ENCODE data around the gene WDFY1.

Gene WDFY1

GRCh38 chr2:223837287-223838061 is 107.7 kb downstream of the WDFY1 start, which contains the start of gene AP1S3:
Gene AP1S3, minus strand, starts transcription at chr2:223837582. Its CDS starts 132 bp downstream, at chr2:223837450.
- peak; percentile 70 for DNase-seq (ENCODE audit: low read depth, low spot score)
- Histone ChIP-seq H3K27me3 (ENCODE audit: insufficient read depth, insufficient read length) (peaks cover 26% of the 10 kb centered on the region), H3K9me3 (ENCODE audit: insufficient read depth, low read length) (no peaks in the 10 kb centered on the region), H3K36me3 (ENCODE audit: insufficient read depth, insufficient read length, low read length) (no peaks in the 10 kb centered on the region), H3K9ac (ENCODE audit: insufficient read length, low read depth) (peak within 1 kb of the TSS; percentile 80), H3K4me3 (ENCODE audit: insufficient read length, low read depth) (peak within 1 kb of the TSS; percentile 78), H3K4me1 (ENCODE audit: insufficient read depth, insufficient read length) (peaks cover 6% of the 10 kb centered on the region)
- TF ChIP-seq ZNF274 (IDR thresholded peaks at IDR 0.05; ENCODE audit: low read depth, low read length) (no peak), SUZ12 (IDR thresholded peaks at IDR 0.05; ENCODE audit: extremely low read depth, insufficient read depth, insufficient read length) (no peak), YY1 (IDR thresholded peaks at IDR 0.05; ENCODE audit: insufficient read depth, insufficient read length) (no peak)

DNA sequence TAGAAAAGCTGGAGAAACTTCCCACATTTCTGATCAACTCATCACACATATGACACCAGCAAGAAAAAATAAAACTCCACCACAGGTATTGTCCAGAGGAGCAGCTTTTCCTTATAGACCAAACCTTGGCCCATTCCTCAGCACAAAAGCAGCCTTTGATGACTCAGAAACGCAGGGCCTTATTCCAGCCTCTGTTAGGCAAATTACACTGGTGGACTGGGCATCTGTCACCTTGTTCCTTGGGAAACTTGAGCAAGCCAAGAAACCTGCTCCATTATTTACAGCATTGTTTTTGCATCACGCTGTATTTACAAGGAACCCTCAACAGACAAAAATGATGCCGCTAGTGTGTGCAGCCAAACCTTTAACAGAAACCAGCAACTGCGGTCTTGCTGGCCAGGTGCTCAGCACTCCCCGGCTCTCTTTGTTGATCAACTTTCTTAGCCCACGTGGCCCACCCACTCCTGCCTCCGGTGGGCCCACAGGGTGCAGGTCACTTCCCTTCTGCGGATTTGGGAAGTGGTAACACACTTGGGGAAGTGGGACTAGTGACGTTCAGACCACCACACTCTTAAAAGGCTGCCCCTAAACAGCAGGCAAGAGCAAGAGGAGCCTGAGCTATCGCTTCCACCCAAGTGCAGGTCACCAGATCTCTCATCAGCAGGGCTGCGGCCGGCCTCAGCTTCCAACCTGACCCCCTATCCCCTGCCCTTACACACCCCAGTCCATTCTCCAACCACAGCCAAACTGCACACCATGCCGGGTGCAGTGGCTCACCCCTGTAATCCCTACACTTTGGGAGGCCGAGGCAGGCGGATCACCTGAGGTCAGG is 109.2 kb downstream of the WDFY1 start:
- H3K9ac ChIP-seq (ENCODE audit: insufficient read length, low read depth), result peak overlapping the region; percentile 8
- peak; percentile 11 for DNase-seq (ENCODE audit: low read depth, low spot score)
- peaks cover 26% of the 10 kb centered on the region for H3K27me3 ChIP-seq (ENCODE audit: insufficient read depth, insufficient read length)
- no peaks in the 10 kb centered on the region for H3K36me3 ChIP-seq (ENCODE audit: insufficient read depth, insufficient read length, low read length)
- H3K4me1 ChIP-seq (ENCODE audit: insufficient read depth, insufficient read length), result peaks cover 6% of the 10 kb centered on the region
- H3K4me3 ChIP-seq (ENCODE audit: insufficient read length, low read depth), result no peak overlapping the region
- H3K9me3 ChIP-seq (ENCODE audit: insufficient read depth, low read length), result no peaks in the 10 kb centered on the region
- TF ChIP-seq ZNF274 (IDR thresholded peaks at IDR 0.05; ENCODE audit: low read depth, low read length) (no peak), SUZ12 (IDR thresholded peaks at IDR 0.05; ENCODE audit: extremely low read depth, insufficient read depth, insufficient read length) (no peak), YY1 (IDR thresholded peaks at IDR 0.05; ENCODE audit: insufficient read depth, insufficient read length) (no peak)

- no peak for TF ChIP-seq YY1 (IDR thresholded peaks at IDR 0.05; ENCODE audit: insufficient read depth, insufficient read length)
- no peak for TF ChIP-seq SUZ12 (IDR thresholded peaks at IDR 0.05; ENCODE audit: extremely low read depth, insufficient read depth, insufficient read length)
- no peak for TF ChIP-seq ZNF274 (IDR thresholded peaks at IDR 0.05; ENCODE audit: low read depth, low read length)
- no peak overlapping the region for H3K4me3 ChIP-seq (ENCODE audit: insufficient read length, low read depth)
- peaks cover 6% of the 10 kb centered on the region for H3K4me1 ChIP-seq (ENCODE audit: insufficient read depth, insufficient read length)
- H3K9me3 ChIP-seq (ENCODE audit: insufficient read depth, low read length), result no peaks in the 10 kb centered on the region
- H3K36me3 ChIP-seq (ENCODE audit: insufficient read depth, insufficient read length, low read length), result no peaks in the 10 kb centered on the region
- H3K9ac ChIP-seq (ENCODE audit: insufficient read length, low read depth), result no peak overlapping the region
- peaks cover 26% of the 10 kb centered on the region for H3K27me3 ChIP-seq (ENCODE audit: insufficient read depth, insufficient read length)
- no peak for DNase-seq (ENCODE audit: low read depth, low spot score)
Measured at GRCh38 chr2:223834431-223834830, 110.7 kb downstream of the WDFY1 start.

- DNase-seq (ENCODE audit: low read depth, low spot score), result no peak
- TF ChIP-seq ZNF274 (IDR thresholded peaks at IDR 0.05; ENCODE audit: low read depth, low read length) (no peak), SUZ12 (IDR thresholded peaks at IDR 0.05; ENCODE audit: extremely low read depth, insufficient read depth, insufficient read length) (no peak), YY1 (IDR thresholded peaks at IDR 0.05; ENCODE audit: insufficient read depth, insufficient read length) (no peak)
- no peaks in the 10 kb centered on the region for H3K9me3 ChIP-seq (ENCODE audit: insufficient read depth, low read length)
- H3K4me1 ChIP-seq (ENCODE audit: insufficient read depth, insufficient read length), result peaks cover 6% of the 10 kb centered on the region
- peaks cover 12% of the 10 kb centered on the region for H3K27me3 ChIP-seq (ENCODE audit: insufficient read depth, insufficient read length)
- no peaks in the 10 kb centered on the region for H3K36me3 ChIP-seq (ENCODE audit: insufficient read depth, insufficient read length, low read length)
- H3K4me3 ChIP-seq (ENCODE audit: insufficient read length, low read depth), result no peak overlapping the region
- H3K9ac ChIP-seq (ENCODE audit: insufficient read length, low read depth), result no peak overlapping the region
Measured at GRCh38 chr2:223832241-223832903, 112.8 kb downstream of the WDFY1 start.

GRCh38 chr2:223829128-223829527 is 116.0 kb downstream of the WDFY1 start:
- Histone ChIP-seq H3K4me1 (ENCODE audit: insufficient read depth, insufficient read length) (no peaks in the 10 kb centered on the region), H3K4me3 (ENCODE audit: insufficient read length, low read depth) (no peak overlapping the region), H3K9me3 (ENCODE audit: insufficient read depth, low read length) (no peaks in the 10 kb centered on the region), H3K27me3 (ENCODE audit: insufficient read depth, insufficient read length) (no peaks in the 10 kb centered on the region), H3K9ac (ENCODE audit: insufficient read length, low read depth) (no peak overlapping the region), H3K36me3 (ENCODE audit: insufficient read depth, insufficient read length, low read length) (no peaks in the 10 kb centered on the region)
- TF ChIP-seq SUZ12 (IDR thresholded peaks at IDR 0.05; ENCODE audit: extremely low read depth, insufficient read depth, insufficient read length) (no peak), ZNF274 (IDR thresholded peaks at IDR 0.05; ENCODE audit: low read depth, low read length) (no peak), YY1 (IDR thresholded peaks at IDR 0.05; ENCODE audit: insufficient read depth, insufficient read length) (no peak)
- DNase-seq (ENCODE audit: low read depth, low spot score), result no peak

- Histone ChIP-seq H3K9me3 (ENCODE audit: insufficient read depth, low read length) (no peaks in the 10 kb centered on the region), H3K27me3 (ENCODE audit: insufficient read depth, insufficient read length) (no peaks in the 10 kb centered on the region), H3K4me3 (ENCODE audit: insufficient read length, low read depth) (no peak overlapping the region), H3K36me3 (ENCODE audit: insufficient read depth, insufficient read length, low read length) (no peaks in the 10 kb centered on the region), H3K9ac (ENCODE audit: insufficient read length, low read depth) (no peak overlapping the region), H3K4me1 (ENCODE audit: insufficient read depth, insufficient read length) (no peaks in the 10 kb centered on the region)
- no peak for DNase-seq (ENCODE audit: low read depth, low spot score)
- TF ChIP-seq ZNF274 (IDR thresholded peaks at IDR 0.05; ENCODE audit: low read depth, low read length) (no peak), SUZ12 (IDR thresholded peaks at IDR 0.05; ENCODE audit: extremely low read depth, insufficient read depth, insufficient read length) (no peak), YY1 (IDR thresholded peaks at IDR 0.05; ENCODE audit: insufficient read depth, insufficient read length) (no peak)
Measured at GRCh38 chr2:223828314-223828713, 116.8 kb downstream of the WDFY1 start.
